Common myeloid progenitor, CD34-positive (primary cell): Measurements from ENCODE around the gene WHRN.
A peak's percentile ranks its signal among the peaks of the same experiment; 100 is the strongest.

Experiments
- CTCF ChIA-PET: fragments of 350-600 bp; sonication (Branson Sonifier 250); formaldehyde crosslinking; loops from one replicate; lab custom pipeline; 2021; ENCODE audit warnings: antibody characterized with exemption; lab: Charles Lee
- POLR2A ChIA-PET: fragments of 350-600 bp; sonication (Branson Sonifier 250); formaldehyde crosslinking; loops from one replicate; lab custom pipeline; 2021; ENCODE audit warnings: antibody characterized with exemption; lab: Charles Lee
- DNase-seq, 3 donors: peaks; one replicate each; pipeline versions ENCODE4 v3.0.0 to v3.0.0-alpha.2; 2013
- H3K27ac ChIP-seq, 2 experiments: 1 replicate in 1 of 2; 2 replicates in 1 of 2; pipeline ENCODE4 v1.7.0; 2013; ENCODE audit warnings: inconsistent platforms in 2 of 2, low read length in 2 of 2, mild to moderate bottlenecking in 2 of 2, low read depth in 1 of 2, moderate library complexity in 1 of 2; ENCODE audit not compliant: severe bottlenecking in 2 of 2, insufficient read depth in 1 of 2, poor library complexity in 1 of 2
- H3K27me3 ChIP-seq, 5 experiments: replicated peaks in 2 of 5; 1 replicate in 3 of 5; 2 replicates in 2 of 5; pipeline versions ENCODE4 v1.6.1 to v1.7.0; 2013; ENCODE audit warnings: low read length in 4 of 5, mild to moderate bottlenecking in 2 of 5, moderate library complexity in 2 of 5, inconsistent platforms in 1 of 5; ENCODE audit not compliant: insufficient read depth in 5 of 5, control insufficient read depth in 4 of 5
- H3K36me3 ChIP-seq, 4 experiments: 1 replicate in 2 of 4; 2 replicates in 2 of 4; pipeline versions ENCODE4 v1.6.1 to v1.7.0; 2013; ENCODE audit warnings: low read length in 3 of 4, control low read depth in 1 of 4, mild to moderate bottlenecking in 1 of 4; ENCODE audit not compliant: control insufficient read depth in 4 of 4, insufficient read depth in 4 of 4
- H3K4me1 ChIP-seq, 4 experiments: 1 replicate in 3 of 4; 2 replicates in 1 of 4; pipeline versions ENCODE4 v1.6.1 to v1.7.1; 2013; ENCODE audit warnings: low read length in 3 of 4, mild to moderate bottlenecking in 3 of 4, control low read depth in 1 of 4, inconsistent platforms in 1 of 4, moderate library complexity in 1 of 4; ENCODE audit not compliant: control insufficient read depth in 4 of 4, insufficient read depth in 4 of 4; ENCODE audit errors: control extremely low read depth in 1 of 4
- H3K4me3 ChIP-seq, 7 experiments: 1 replicate in 4 of 7; 2 replicates in 3 of 7; pipeline versions ENCODE4 v1.5.1 to v1.7.0; 2013; ENCODE audit warnings: mild to moderate bottlenecking in 7 of 7, low read length in 6 of 7, moderate library complexity in 6 of 7, inconsistent platforms in 2 of 7, low read depth in 2 of 7, control low read depth in 1 of 7; ENCODE audit not compliant: insufficient read depth in 4 of 7, control insufficient read depth in 1 of 7; ENCODE audit errors: extremely low read depth in 1 of 7
- H3K9me3 ChIP-seq, 5 experiments: 1 replicate in 4 of 5; 2 replicates in 1 of 5; pipeline versions ENCODE4 v1.6.1 to v1.7.1; 2013; ENCODE audit warnings: low read length in 4 of 5, mild to moderate bottlenecking in 2 of 5, inconsistent platforms in 1 of 5, low read depth in 1 of 5, moderate library complexity in 1 of 5; ENCODE audit not compliant: control insufficient read depth in 4 of 5, insufficient read depth in 2 of 5; ENCODE audit errors: control extremely low read depth in 1 of 5
- WGBS: methylation state at CpG from one replicate; pipeline ENCODE4 v1.1.5; 2013; ENCODE audit not compliant: insufficient coverage; 5-methylcytosine and 5-hydroxymethylcytosine counted together

The WHRN gene

GRCh38 chr9:114506082-114506390 lies 763 bp upstream of the WHRN start:
- H3K9me3 ChIP-seq: no peaks in the 10 kb centered on the region
- peaks cover 0 to 35% (median 20%) of the 10 kb centered on the region in 5 experiments for H3K27me3 ChIP-seq
- 67% methylated on average over 2 of the region's 7 CpGs for WGBS

DNA sequence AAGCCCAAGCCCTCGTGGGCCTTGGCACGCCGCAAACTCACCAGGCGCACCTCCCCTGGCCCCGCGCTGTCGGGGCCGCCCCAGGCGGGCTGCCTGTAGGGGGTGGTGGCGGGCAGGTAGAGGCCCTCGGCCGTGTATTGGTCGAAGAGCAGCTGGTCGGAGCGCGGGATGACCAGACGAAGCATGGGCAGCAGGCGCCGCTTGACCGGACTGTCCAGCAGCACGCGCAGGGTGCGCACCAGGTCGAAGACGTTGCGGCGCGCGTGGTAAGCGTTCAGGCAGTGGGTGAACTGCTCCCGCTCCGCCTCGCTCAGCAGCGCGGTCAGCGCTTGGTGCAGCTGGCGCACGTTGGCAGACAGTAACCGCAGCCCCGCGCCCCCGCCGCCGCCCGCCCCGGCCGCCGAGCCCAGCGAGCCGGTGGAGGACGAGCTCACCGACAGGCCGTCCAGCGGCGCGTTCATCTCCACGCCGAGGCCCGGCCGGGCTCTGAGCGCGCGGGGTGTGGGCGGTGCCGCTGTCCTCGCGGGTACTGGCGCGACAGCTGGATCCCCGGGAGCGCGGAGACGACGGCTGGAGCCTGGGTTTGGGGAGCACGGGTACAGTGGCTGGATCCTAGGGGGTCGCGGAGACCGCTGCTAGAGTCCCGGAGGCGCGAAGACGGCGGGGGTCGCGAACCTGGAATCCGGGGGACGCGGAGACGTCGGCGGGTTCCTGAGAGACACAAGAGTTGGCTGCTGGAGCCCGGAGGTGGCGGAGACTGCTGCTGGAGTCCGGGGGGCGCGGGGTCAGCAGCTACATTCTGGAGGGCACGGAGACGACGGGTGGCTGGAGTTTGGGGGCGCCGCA lies 709 bp downstream of the WHRN start:
- DNase-seq: peak; percentile 33 to 78 (median 69)
- Histone ChIP-seq H3K4me1 (peaks cover 0 to 26% (median 19%) of the 10 kb centered on the region in 4 experiments), H3K9me3 (no peaks in the 10 kb centered on the region), H3K4me3 (peak overlapping the region; percentile 43 to 77 (median 55)), H3K27me3 (peaks cover 0 to 38% (median 24%) of the 10 kb centered on the region in 5 experiments), H3K36me3 (no peaks in the 10 kb centered on the region), H3K27ac (peak overlapping the region in 1 of 2 experiments; percentile 22)
- POLR2A ChIA-PET: interaction anchor here (0.5 to 0.8 kb wide), 2 partner anchors 16 to 32 kb away, joined by 3 read pairs; no protein-coding TSS in a partner anchor
- 17% methylated on average over 73 of the region's 101 CpGs for WGBS
- CTCF ChIA-PET: interaction anchor here (0.8 to 7.1 kb wide), 8 partner anchors 10 to 149 kb away, joined by 3 to 80 read pairs (median 6); no protein-coding TSS in a partner anchor

More at GRCh38 chr9:114506082-114506390, 763 bp upstream of the WHRN start:
- H3K27ac ChIP-seq: peak overlapping the region in 1 of 2 experiments; percentile 11
- peak overlapping the region in 5 of 7 experiments; percentile 53 to 81 (median 69) for H3K4me3 ChIP-seq
- DNase-seq: no peak
- POLR2A ChIA-PET: interaction anchor here (0.9 kb wide), 1 partner anchor 80 kb away, joined by 3 read pairs; no protein-coding TSS in a partner anchor
- peaks cover 0 to 26% (median 19%) of the 10 kb centered on the region in 4 experiments for H3K4me1 ChIP-seq
- no peaks in the 10 kb centered on the region for H3K36me3 ChIP-seq
- CTCF ChIA-PET: interaction anchor here (0.9 to 7.8 kb wide), 8 partner anchors 12 to 100 kb away, joined by 3 to 80 read pairs (median 30); partner anchors contain the start of gene ATP6V1G1

- H3K27ac ChIP-seq: no peak overlapping the region
- no peaks in the 10 kb centered on the region for H3K9me3 ChIP-seq
- H3K4me1 ChIP-seq: peaks cover 0 to 26% (median 19%) of the 10 kb centered on the region in 4 experiments
- peak overlapping the region in 4 of 7 experiments; percentile 55 to 77 (median 72) for H3K4me3 ChIP-seq
- H3K27me3 ChIP-seq: peaks cover 0 to 34% (median 27%) of the 10 kb centered on the region in 5 experiments
- 77% methylated on average over 13 of the region's 18 CpGs for WGBS
- DNase-seq: no peak
- no peaks in the 10 kb centered on the region for H3K36me3 ChIP-seq
- ChIA-PET CTCF (interaction anchor here (1.1 to 7.1 kb wide), 7 partner anchors 11 to 149 kb away, joined by 3 to 80 read pairs (median 6); no protein-coding TSS in a partner anchor), POLR2A (interaction anchor here (0.8 kb wide), 1 partner anchor 15 kb away, joined by 3 read pairs; no protein-coding TSS in a partner anchor)
Observed at GRCh38 chr9:114503522-114504340, 1.5 kb downstream of the WHRN start.

- POLR2A ChIA-PET: no interaction called here
- H3K27ac ChIP-seq: no peak overlapping the region
- H3K36me3 ChIP-seq: no peaks in the 10 kb centered on the region
- peaks cover 0 to 26% (median 19%) of the 10 kb centered on the region in 4 experiments for H3K4me1 ChIP-seq
- 74% methylated on average over 5 of the region's 7 CpGs for WGBS
- H3K9me3 ChIP-seq: no peaks in the 10 kb centered on the region
- H3K27me3 ChIP-seq: peaks cover 0 to 34% (median 30%) of the 10 kb centered on the region in 5 experiments
- CTCF ChIA-PET: interaction anchor here (2.2 to 7.1 kb wide), 2 partner anchors 15 to 69 kb away, joined by 12 to 66 read pairs; no protein-coding TSS in a partner anchor
- no peak overlapping the region for H3K4me3 ChIP-seq
- DNase-seq: no peak
Observed at GRCh38 chr9:114503009-114503408, 2.3 kb downstream of the WHRN start.

- peaks cover 0 to 28% (median 19%) of the 10 kb centered on the region in 4 experiments for H3K4me1 ChIP-seq
- H3K27ac ChIP-seq: peak overlapping the region in 1 of 2 experiments; percentile 58
- H3K9me3 ChIP-seq: no peaks in the 10 kb centered on the region
- peaks cover 0 to 32% (median 30%) of the 10 kb centered on the region in 5 experiments for H3K27me3 ChIP-seq
- ChIA-PET POLR2A (interaction anchor here (1.0 kb wide), 2 partner anchors 10 to 85 kb away, joined by 3 read pairs; partner anchors contain the start of gene ATP6V1G1), CTCF (interaction anchor here (2.2 kb wide), 1 partner anchor 14 kb away, joined by 12 read pairs; no protein-coding TSS in a partner anchor)
- no peaks in the 10 kb centered on the region for H3K36me3 ChIP-seq
- no peak for DNase-seq
- 86% methylated on average over 11 of the region's 12 CpGs for WGBS
- H3K4me3 ChIP-seq: no peak overlapping the region
Observed at GRCh38 chr9:114501796-114502682, 3.2 kb downstream of the WHRN start.
